IPS-18a (cell line): ENCODE data around the gene ZNF672.

Experiments used
- H3K27ac ChIP-seq: one replicate; pipeline ENCODE4 v1.5.1; 2013; ENCODE audit warnings: low read length
- H3K27me3 ChIP-seq: one replicate; pipeline ENCODE4 v1.6.1; 2013; ENCODE audit warnings: mild to moderate bottlenecking, low read length; ENCODE audit not compliant: control insufficient read depth, insufficient read depth
- H3K36me3 ChIP-seq: one replicate; pipeline ENCODE4 v1.6.1; 2013; ENCODE audit warnings: low read depth, low read length; ENCODE audit not compliant: control insufficient read depth
- H3K4me1 ChIP-seq: one replicate; pipeline ENCODE4 v1.6.1; 2013; ENCODE audit warnings: low read depth, low read length; ENCODE audit not compliant: control insufficient read depth
- H3K4me3 ChIP-seq: one replicate; pipeline ENCODE4 v1.5.1; 2013; ENCODE audit warnings: low read length
- H3K9ac ChIP-seq: one replicate; pipeline ENCODE4 v1.6.1; 2013; ENCODE audit warnings: mild to moderate bottlenecking, low read length, moderate library complexity
- H3K9me3 ChIP-seq: one replicate; pipeline ENCODE4 v1.6.1; 2013; ENCODE audit warnings: low read depth, low read length; ENCODE audit not compliant: control insufficient read depth

The ZNF672 gene

GRCh38 chr1:248804771-248805681 is 33.0 kb upstream of the ZNF672 start:
- Histone ChIP-seq H3K27me3 (no peaks in the 10 kb centered on the region), H3K9me3 (peaks cover 16% of the 10 kb centered on the region), H3K4me3 (no peak overlapping the region), H3K36me3 (no peaks in the 10 kb centered on the region), H3K27ac (no peak overlapping the region), H3K4me1 (no peaks in the 10 kb centered on the region), H3K9ac (no peak overlapping the region)

- Histone ChIP-seq H3K27ac (no peak overlapping the region), H3K4me1 (no peaks in the 10 kb centered on the region), H3K4me3 (no peak overlapping the region), H3K36me3 (no peaks in the 10 kb centered on the region), H3K27me3 (no peaks in the 10 kb centered on the region), H3K9me3 (peaks cover 8% of the 10 kb centered on the region), H3K9ac (no peak overlapping the region)
Measured at GRCh38 chr1:248805876-248806275, 32.1 kb upstream of the ZNF672 start.

GRCh38 chr1:248807067-248807737 is 30.8 kb upstream of the ZNF672 start:
- Histone ChIP-seq H3K4me1 (no peaks in the 10 kb centered on the region), H3K27ac (no peak overlapping the region), H3K9ac (no peak overlapping the region), H3K27me3 (no peaks in the 10 kb centered on the region), H3K4me3 (no peak overlapping the region), H3K9me3 (peaks cover 4% of the 10 kb centered on the region), H3K36me3 (peaks cover 6% of the 10 kb centered on the region)

GRCh38 chr1:248808876-248809275 is 29.1 kb upstream of the ZNF672 start:
- Histone ChIP-seq H3K4me3 (no peak overlapping the region), H3K36me3 (peaks cover 11% of the 10 kb centered on the region), H3K27me3 (no peaks in the 10 kb centered on the region), H3K9ac (no peak overlapping the region), H3K27ac (no peak overlapping the region), H3K9me3 (peaks cover 4% of the 10 kb centered on the region), H3K4me1 (no peaks in the 10 kb centered on the region)

GRCh38 chr1:248810000-248810726 is 27.9 kb upstream of the ZNF672 start:
- Histone ChIP-seq H3K27me3 (no peaks in the 10 kb centered on the region), H3K9ac (no peak overlapping the region), H3K4me3 (no peak overlapping the region), H3K4me1 (no peaks in the 10 kb centered on the region), H3K9me3 (no peaks in the 10 kb centered on the region), H3K36me3 (peaks cover 21% of the 10 kb centered on the region), H3K27ac (no peak overlapping the region)

- Histone ChIP-seq H3K36me3 (peaks cover 24% of the 10 kb centered on the region), H3K27me3 (no peaks in the 10 kb centered on the region), H3K9me3 (no peaks in the 10 kb centered on the region), H3K9ac (no peak overlapping the region), H3K4me1 (no peaks in the 10 kb centered on the region), H3K4me3 (no peak overlapping the region), H3K27ac (no peak overlapping the region)
Measured at GRCh38 chr1:248810727-248811513, 27.1 kb upstream of the ZNF672 start.

GRCh38 chr1:248811514-248812490 is 26.2 kb upstream of the ZNF672 start:
- Histone ChIP-seq H3K4me3 (no peak overlapping the region), H3K36me3 (peaks cover 30% of the 10 kb centered on the region), H3K4me1 (no peaks in the 10 kb centered on the region), H3K27ac (no peak overlapping the region), H3K27me3 (no peaks in the 10 kb centered on the region), H3K9ac (no peak overlapping the region), H3K9me3 (no peaks in the 10 kb centered on the region)

GRCh38 chr1:248812736-248813425 is 25.1 kb upstream of the ZNF672 start:
- Histone ChIP-seq H3K4me1 (no peaks in the 10 kb centered on the region), H3K4me3 (no peak overlapping the region), H3K9me3 (no peaks in the 10 kb centered on the region), H3K27ac (no peak overlapping the region), H3K27me3 (no peaks in the 10 kb centered on the region), H3K9ac (no peak overlapping the region), H3K36me3 (peaks cover 30% of the 10 kb centered on the region)

- Histone ChIP-seq H3K27ac (no peak overlapping the region), H3K9ac (no peak overlapping the region), H3K36me3 (peaks cover 30% of the 10 kb centered on the region), H3K4me3 (no peak overlapping the region), H3K27me3 (no peaks in the 10 kb centered on the region), H3K4me1 (no peaks in the 10 kb centered on the region), H3K9me3 (no peaks in the 10 kb centered on the region)
Measured at GRCh38 chr1:248813546-248813945, 24.5 kb upstream of the ZNF672 start.

GRCh38 chr1:248814351-248814750 is 23.7 kb upstream of the ZNF672 start:
- Histone ChIP-seq H3K9me3 (no peaks in the 10 kb centered on the region), H3K4me1 (no peaks in the 10 kb centered on the region)

More at GRCh38 chr1:248814351-248814750, 23.7 kb upstream of the ZNF672 start:
- Histone ChIP-seq H3K27ac (no peak overlapping the region), H3K4me3 (no peak overlapping the region), H3K27me3 (no peaks in the 10 kb centered on the region), H3K36me3 (peaks cover 30% of the 10 kb centered on the region), H3K9ac (no peak overlapping the region)
